H1 (cell line): ENCODE measurements around the gene DNAJB12. TPM values are rescaled to one million over a fixed set of nuclear protein-coding genes. Genes with fewer than 3 reads are reported as not detected.

Source experiments
- CTCF ChIA-PET: fragments of 300-600 bp; sonication (Branson Sonifier 250); formaldehyde crosslinking; loops from one replicate; lab custom pipeline; 2021; ENCODE audit not compliant: partially characterized antibody; lab: Charles Lee
- POLR2A ChIA-PET: fragments of 300-600 bp; sonication (Branson Sonifier 250); formaldehyde crosslinking; loops from one replicate; lab custom pipeline; 2021; ENCODE audit warnings: inconsistent platforms; ENCODE audit not compliant: partially characterized antibody; lab: Charles Lee
- DNase-seq, 2 experiments: peaks; one replicate each; pipeline versions ENCODE4 v3.0.0 to v3.0.0-alpha.2; 2010 to 2022; ENCODE audit warnings: low spot score in 2 of 2, low read depth in 1 of 2, mixed read lengths in 1 of 2
- FAIRE-seq: peaks from 2 replicates; lab custom pipeline; 2011; peaks lifted over from hg19 to GRCh38; lab: Jason Lieb, UNC
- H2AFZ ChIP-seq: 2 replicates; pipeline ENCODE4 v1.8.1; 2012; ENCODE audit warnings: low read length, inconsistent platforms
- H2AK5ac ChIP-seq: 2 replicates; pipeline ENCODE4 v1.6.1; 2013; ENCODE audit warnings: low read depth, low read length
- H2BK120ac ChIP-seq: replicated peaks from 2 replicates; pipeline ENCODE3; 2013; ENCODE audit warnings: low read depth, low read length, inconsistent platforms
- H2BK12ac ChIP-seq: 2 replicates; pipeline ENCODE4 v1.6.1; 2013; ENCODE audit warnings: low read depth, low read length
- H2BK15ac ChIP-seq: 2 replicates; pipeline ENCODE4 v1.6.1; 2013; ENCODE audit warnings: low read length
- H2BK20ac ChIP-seq: 2 replicates; pipeline ENCODE4 v1.6.1; 2013; ENCODE audit warnings: low read length
- H2BK5ac ChIP-seq: 2 replicates; pipeline ENCODE4 v1.6.1; 2013; ENCODE audit warnings: low read depth, low read length
- H3K14ac ChIP-seq: 2 replicates; pipeline ENCODE4 v1.6.1; 2013; ENCODE audit warnings: inconsistent platforms; ENCODE audit not compliant: insufficient read length
- H3K18ac ChIP-seq: 2 replicates; pipeline ENCODE4 v1.6.1; 2013; ENCODE audit warnings: low read length; ENCODE audit errors: extremely low read depth
- H3K23ac ChIP-seq: 2 replicates; pipeline ENCODE4 v1.6.1; 2013; ENCODE audit warnings: inconsistent platforms; ENCODE audit not compliant: insufficient read length
- H3K23me2 ChIP-seq: 2 replicates; pipeline ENCODE4 v1.6.1; 2013; ENCODE audit warnings: low read depth, low read length
- H3K27ac ChIP-seq: 2 replicates; pipeline ENCODE4 v1.6.1; 2011; ENCODE audit warnings: low read depth, low read length, inconsistent platforms
- H3K27me3 ChIP-seq, 4 experiments: replicated peaks in 1 of 4; 1 replicate in 1 of 4; 2 replicates in 3 of 4; pipeline versions ENCODE4 v1.6.1 to v1.8.1; 2011 to 2013; ENCODE audit warnings: low read length in 3 of 4, mild to moderate bottlenecking in 3 of 4, inconsistent platforms in 2 of 4, mixed read lengths in 2 of 4, moderate library complexity in 1 of 4; ENCODE audit not compliant: control insufficient read depth in 3 of 4, insufficient read depth in 3 of 4; ENCODE audit errors: extremely low read depth in 1 of 4
- H3K36me3 ChIP-seq, 4 experiments: 2 replicates each; pipeline versions ENCODE4 v1.6.1 to v1.8.1; 2011 to 2013; ENCODE audit warnings: mild to moderate bottlenecking in 4 of 4, low read length in 3 of 4, moderate library complexity in 2 of 4, control low read depth in 1 of 4, inconsistent platforms in 1 of 4; ENCODE audit not compliant: insufficient read depth in 4 of 4, control insufficient read depth in 2 of 4
- H3K4ac ChIP-seq: replicated peaks from 2 replicates; pipeline ENCODE3; 2013; ENCODE audit warnings: low read length, low read depth, mixed read lengths, inconsistent platforms; ENCODE audit not compliant: insufficient read length
- H3K4me1 ChIP-seq, 4 experiments: replicated peaks in 1 of 4; 1 replicate in 1 of 4; 2 replicates in 3 of 4; pipeline versions ENCODE4 v1.6.1 to v1.8.1; 2011 to 2013; ENCODE audit warnings: low read length in 3 of 4, inconsistent platforms in 2 of 4, mixed read lengths in 1 of 4; ENCODE audit not compliant: insufficient read depth in 4 of 4, control insufficient read depth in 3 of 4
- H3K4me2 ChIP-seq, 2 experiments: 2 replicates each; pipeline versions ENCODE4 v1.6.1 to v1.8.1; 2011 to 2013; ENCODE audit warnings: low read depth in 2 of 2, low read length in 2 of 2, control low read depth in 1 of 2, inconsistent platforms in 1 of 2, mild to moderate bottlenecking in 1 of 2; ENCODE audit not compliant: insufficient read depth in 1 of 2
- H3K4me3 ChIP-seq, 4 experiments: fragments of 200-600, 300-600 bp in 1 of 4; sonication (generic), shearing (Covaris generic), sonication (Bioruptor Twin) in 1 of 4; 2 replicates each; pipeline versions ENCODE4 v1.5.1 to v1.8.1; 2011 to 2016; ENCODE audit warnings: low read length in 4 of 4, low read depth in 3 of 4, control low read depth in 2 of 4, inconsistent platforms in 2 of 4, mild to moderate bottlenecking in 2 of 4, mixed read lengths in 1 of 4, moderate library complexity in 1 of 4; ENCODE audit not compliant: insufficient read depth in 2 of 4; ENCODE audit errors: extremely low read depth in 1 of 4
- H3K56ac ChIP-seq: replicated peaks from 2 replicates; pipeline ENCODE3; 2013; ENCODE audit warnings: low read depth, mild to moderate bottlenecking, mixed read lengths, low read length, inconsistent platforms; ENCODE audit not compliant: insufficient read length
- H3K79me1 ChIP-seq: 2 replicates; pipeline ENCODE4 v1.6.1; 2013; ENCODE audit warnings: low read depth, low read length, control low read depth
- H3K79me2 ChIP-seq, 2 experiments: 2 replicates each; pipeline versions ENCODE4 v1.6.1 to v1.8.1; 2012 to 2013; ENCODE audit warnings: low read length in 2 of 2, mild to moderate bottlenecking in 2 of 2, inconsistent platforms in 1 of 2; ENCODE audit not compliant: insufficient read depth in 2 of 2, control insufficient read depth in 1 of 2
- H3K9ac ChIP-seq, 4 experiments: replicated peaks in 1 of 4; 1 replicate in 1 of 4; 2 replicates in 3 of 4; pipeline versions ENCODE4 v1.6.1 to v1.8.1; 2011 to 2013; ENCODE audit warnings: low read depth in 3 of 4, low read length in 3 of 4, control low read depth in 2 of 4, mild to moderate bottlenecking in 2 of 4, moderate library complexity in 2 of 4, inconsistent platforms in 1 of 4; ENCODE audit errors: extremely low read depth in 1 of 4
- H3K9me3 ChIP-seq, 2 experiments: 2 replicates each; pipeline versions ENCODE4 v1.6.1 to v1.8.1; 2012 to 2013; ENCODE audit warnings: mild to moderate bottlenecking in 2 of 2, moderate library complexity in 2 of 2, control low read depth in 1 of 2, inconsistent platforms in 1 of 2, low read depth in 1 of 2, low read length in 1 of 2, mixed read lengths in 1 of 2; ENCODE audit not compliant: insufficient read depth in 2 of 2
- H4K20me1 ChIP-seq, 2 experiments: replicated peaks in 1 of 2; 2 replicates each; pipeline versions ENCODE3 to v1.8.1; 2011 to 2013; ENCODE audit warnings: inconsistent platforms in 2 of 2, low read length in 2 of 2, mild to moderate bottlenecking in 1 of 2; ENCODE audit not compliant: insufficient read depth in 2 of 2, control insufficient read depth in 1 of 2
- H4K5ac ChIP-seq: 2 replicates; pipeline ENCODE4 v1.6.1; 2013; ENCODE audit warnings: low read length, low read depth, mixed read lengths, inconsistent platforms; ENCODE audit not compliant: insufficient read length
- H4K8ac ChIP-seq: 2 replicates; pipeline ENCODE4 v1.8.0; 2013; ENCODE audit warnings: mild to moderate bottlenecking, moderate library complexity, low read length, inconsistent platforms; ENCODE audit not compliant: insufficient read depth; ENCODE audit errors: extremely low read depth
- H4K91ac ChIP-seq: replicated peaks from 2 replicates; pipeline ENCODE3; 2013; ENCODE audit warnings: low read length, mixed read lengths, inconsistent platforms; ENCODE audit not compliant: insufficient read length
- ATF3 ChIP-seq: IDR thresholded peaks from 2 replicates; pipeline ENCODE4 v1.6.1; 2011; ENCODE audit warnings: low read depth, mild to moderate bottlenecking, low read length; ENCODE audit not compliant: insufficient read depth
- E2F6 ChIP-seq: IDR thresholded peaks from 2 replicates; pipeline ENCODE4 v1.6.1; 2012; ENCODE audit warnings: inconsistent platforms
- HDAC6 ChIP-seq: IDR thresholded peaks from one replicate; pipeline ENCODE4 v1.7.1; 2012; ENCODE audit warnings: low read depth, mild to moderate bottlenecking, inconsistent platforms, low read length, moderate library complexity
- JUND ChIP-seq: IDR thresholded peaks from 2 replicates; pipeline ENCODE4 v1.6.1; 2011; ENCODE audit warnings: mild to moderate bottlenecking, improper control_type of control experiment, low read length
- KDM1A ChIP-seq: fragments of 200-600, 300-600 bp; sonication (generic); IDR thresholded peaks from 2 replicates; pipeline ENCODE4 v1.7.1; 2016; ENCODE audit warnings: mild to moderate bottlenecking, low read length, borderline replicate concordance
- KDM5A ChIP-seq: fragments of 200-600 bp; IDR thresholded peaks from 2 replicates; pipeline ENCODE4 v1.7.1; 2012; ENCODE audit warnings: mild to moderate bottlenecking, low read length, inconsistent platforms, mixed read lengths
- NANOG ChIP-seq: IDR thresholded peaks from 2 replicates; pipeline ENCODE4 v1.6.1; 2011; ENCODE audit warnings: low read length, low read depth, mild to moderate bottlenecking, inconsistent platforms; ENCODE audit not compliant: insufficient read depth, poor library complexity, severe bottlenecking
- POU5F1 ChIP-seq: IDR thresholded peaks from 2 replicates; pipeline ENCODE4 v1.6.1; 2011; ENCODE audit warnings: low read depth, mild to moderate bottlenecking, low read length, moderate library complexity
- SIRT6 ChIP-seq: IDR thresholded peaks from one replicate; pipeline ENCODE4 v1.7.1; 2012; ENCODE audit warnings: low read length, inconsistent platforms
- SRF ChIP-seq: IDR thresholded peaks from 2 replicates; pipeline ENCODE4 v1.6.1; 2011; ENCODE audit warnings: mild to moderate bottlenecking, low read depth, low read length, moderate library complexity
- TCF12 ChIP-seq: IDR thresholded peaks from 2 replicates; pipeline ENCODE4 v1.6.1; 2011; ENCODE audit warnings: low read depth, mild to moderate bottlenecking, low read length
- ZNF274 ChIP-seq: IDR thresholded peaks from 2 replicates; pipeline ENCODE4 v1.7.0; 2012; ENCODE audit warnings: low read length, borderline replicate concordance; ENCODE audit errors: extremely low read depth
- WGBS, 2 experiments: shearing (Covaris generic) in 1 of 2; methylation state at CpG; one replicate each; pipeline versions ENCODE4 v1.1.6 to v1.1.7; 2013 to 2015; ENCODE audit warnings: low lambda C conversion rate in 2 of 2, mixed read lengths in 2 of 2, inconsistent platforms in 1 of 2, low coverage in 1 of 2, missing lambda C conversion rate in 1 of 2; ENCODE audit not compliant: insufficient replicate concordance in 2 of 2, insufficient coverage in 1 of 2, insufficient read length in 1 of 2; ENCODE audit errors: extremely low coverage in 1 of 2, missing lambda C conversion rate in 1 of 2; 5-methylcytosine and 5-hydroxymethylcytosine counted together
- polyA plus RNA-seq, 7 experiments: library from polyadenylated mRNA; depleted of rRNA in 3 of 7; stranded (reverse) in 5 of 7; unstranded in 2 of 7; fragments of >200 nt in 5 of 7; fragments of 200-250 nt in 2 of 7; gene quantifications; 1 replicate in 5 of 7; 2 replicates in 1 of 7; 4 replicates in 1 of 7; pipeline versions ENCODE4 v1.2.1 to v1.2.3, GENCODE V29; 2011 to 2013; ENCODE audit warnings: missing spikeins in 2 of 7, mixed read lengths in 2 of 7
- total RNA-seq: library from RNA; stranded (reverse); fragmentation: NEBNext Ultra II Directional; extraction: Animal tissue kit (Norgen Biotek cat#: 25700); gene quantifications from 2 replicates; pipeline ENCODE4 v1.2.1, GENCODE V29; 2021

DNAJB12 gene
- total and polyA plus RNA-seq, 2 of the 8 experiments (the other 6 are each of a cell fraction or from before 2014, with no cell fraction given): 10.8 to 20.5 TPM

- POLR2A ChIA-PET: interaction anchor here (1.4 to 13.8 kb wide), 3 partner anchors 13 to 25 kb away, joined by 4 to 205 read pairs (median 7); partner anchors contain the start of gene DDIT4
- Histone ChIP-seq H3K56ac (no peak overlapping the region), H3K36me3 (no peaks in the 10 kb centered on the region), H4K20me1 (no peaks in the 10 kb centered on the region), H3K14ac (no peak overlapping the region), H3K23ac (no peak overlapping the region), H3K9me3 (no peaks in the 10 kb centered on the region), H3K4me3 (no peak overlapping the region), H3K27me3 (no peaks in the 10 kb centered on the region), H3K18ac (peak overlapping the region; percentile 48; the same call in 1 of the 2 replicates), H3K9ac (no peak overlapping the region), H4K5ac (no peak overlapping the region), H4K91ac (peak overlapping the region; percentile 66), H2BK15ac (no peak overlapping the region), H2BK5ac (no peak overlapping the region), H2BK120ac (no peak overlapping the region), H2AFZ (0 out of 2 replicates have a peak overlapping the region, but pooled peaks have one; percentile 3), H3K4ac (no peak overlapping the region), H4K8ac (no peak overlapping the region), H2BK12ac (no peak overlapping the region), H3K23me2 (no peaks in the 10 kb centered on the region), H2AK5ac (no peak overlapping the region), H3K4me1 (peaks cover 0 to 3% (median under 1%) of the 10 kb centered on the region in 4 experiments; a peak in 3 of 7 replicates), H3K79me2 (no peaks in the 10 kb centered on the region), H2BK20ac (no peak overlapping the region), H3K27ac (no peak overlapping the region), H3K4me2 (no peak overlapping the region; a peak in 1 of 4 replicates), H3K79me1 (no peaks in the 10 kb centered on the region)
- CTCF ChIA-PET: interaction anchor here (0.7 to 5.3 kb wide), 2 partner anchors 11 to 43 kb away, joined by 3 to 30 read pairs; partner anchors contain the start of gene DDIT4
- 78% methylated on average over 14 of the region's 14 CpGs; no CpG with 5 or more reads in 1 of the 2 experiments for WGBS, 2 experiments
- FAIRE-seq (no peak), DNase-seq (no peak)
- TF ChIP-seq SRF (no peak), ZNF274 (no peak), TCF12 (no peak), NANOG (no peak), E2F6 (no peak), ATF3 (no peak), KDM5A (no peak), HDAC6 (no peak), KDM1A (no peak), JUND (no peak), POU5F1 (no peak), SIRT6 (no peak)
Measured at GRCh38 chr10:72285972-72286521, 68.7 kb downstream of the DNAJB12 start.
